HepG2 (cell line): Measurements from ENCODE around the gene UCN2. TPM values are rescaled to one million over a fixed set of nuclear protein-coding genes. Genes with fewer than 3 reads are reported as not detected.
A peak's percentile ranks its signal among the peaks of the same experiment; 100 is the strongest.

Experiments used
- AFF4 ChIP-seq: sonication (generic); formaldehyde crosslinking; IDR thresholded peaks from 2 replicates; pipeline ENCODE4 v1.4.0; 2020; ENCODE audit warnings: missing genetic modification reagents
- ASH2L ChIP-seq: fragments of 300-600, 200-600 bp; sonication (generic); IDR thresholded peaks from 2 replicates; pipeline ENCODE4 v1.7.0; 2017; ENCODE audit warnings: low read depth, mild to moderate bottlenecking, moderate library complexity, mixed read lengths, low read length; ENCODE audit not compliant: insufficient read length
- CREB1 ChIP-seq, 2 experiments: fragments of 450-650 bp in 1 of 2; IDR thresholded peaks; 2 replicates each; pipeline ENCODE4 v1.6.1; 2016 to 2017; ENCODE audit warnings: control low read depth in 1 of 2, mild to moderate bottlenecking in 1 of 2, missing compliant biosample characterization in 1 of 2, missing genetic modification characterization in 1 of 2
- EHMT2 ChIP-seq: fragments of 200-600 bp; sonication (generic); IDR thresholded peaks from 2 replicates; pipeline ENCODE4 v1.7.0; 2017; ENCODE audit warnings: antibody characterized with exemption, low read depth, low read length, borderline replicate concordance
- ELF4 ChIP-seq: sonication (generic); formaldehyde crosslinking; IDR thresholded peaks from 2 replicates; pipeline ENCODE4 v1.5.0; 2020; ENCODE audit warnings: missing genetic modification reagents, mild to moderate bottlenecking, moderate library complexity, borderline replicate concordance
- FOSL2 ChIP-seq: sonication (generic); formaldehyde crosslinking; IDR thresholded peaks from 2 replicates; pipeline ENCODE4 v1.4.0; 2020; ENCODE audit warnings: missing genetic modification reagents
- FOXA1 ChIP-seq, 2 experiments: fragments of 450-650 bp in 1 of 2; sonication (generic) in 1 of 2; formaldehyde crosslinking in 1 of 2; IDR thresholded peaks; 2 replicates each; pipeline versions ENCODE4 v1.4.0 to v1.6.1; 2016 to 2020; ENCODE audit warnings: missing genetic modification reagents in 1 of 2
- GABPA ChIP-seq, 2 experiments: IDR thresholded peaks; 2 replicates each; pipeline ENCODE4 v1.6.1; 2011 to 2016; ENCODE audit warnings: low read depth in 2 of 2, low read length in 1 of 2, missing biosample characterization in 1 of 2, missing genetic modification characterization in 1 of 2
- HDAC6 ChIP-seq: fragments of 200-600 bp; sonication (generic); IDR thresholded peaks from 2 replicates; pipeline ENCODE4 v1.7.0; 2017; ENCODE audit warnings: mild to moderate bottlenecking, antibody characterized with exemption, low read length, low read depth
- LCORL ChIP-seq, 2 experiments: fragments of 450-650 bp in 1 of 2; sonication (generic) in 1 of 2; formaldehyde crosslinking in 1 of 2; IDR thresholded peaks; 2 replicates each; pipeline versions ENCODE4 v1.5.0 to v1.6.1; 2017 to 2020; ENCODE audit warnings: antibody characterized with exemption in 1 of 2, missing genetic modification reagents in 1 of 2
- MIER3 ChIP-seq: IDR thresholded peaks from 2 replicates; pipeline ENCODE4 v1.6.1; 2016; ENCODE audit warnings: missing compliant biosample characterization, borderline replicate concordance
- NFE2L1 ChIP-seq: sonication (generic); formaldehyde crosslinking; IDR thresholded peaks from 2 replicates; pipeline ENCODE4 v1.4.0; 2020; ENCODE audit warnings: missing genetic modification reagents, mild to moderate bottlenecking, borderline replicate concordance
- REPIN1 ChIP-seq: sonication (generic); formaldehyde crosslinking; IDR thresholded peaks from 2 replicates; pipeline ENCODE4 v1.8.0; 2022; ENCODE audit warnings: missing genetic modification reagents, low read depth, mild to moderate bottlenecking, borderline replicate concordance
- SNAI1 ChIP-seq: sonication (generic); formaldehyde crosslinking; IDR thresholded peaks from 2 replicates; pipeline ENCODE4 v1.5.0; 2020; ENCODE audit warnings: mild to moderate bottlenecking, missing genetic modification reagents, borderline replicate concordance
- SOX5 ChIP-seq: IDR thresholded peaks from 2 replicates; pipeline ENCODE4 v1.6.1; 2016; ENCODE audit warnings: borderline replicate concordance
- ZNF20 ChIP-seq: sonication (generic); formaldehyde crosslinking; IDR thresholded peaks from 2 replicates; pipeline ENCODE4 v1.4.0; 2020; ENCODE audit warnings: mild to moderate bottlenecking, moderate library complexity, missing genetic modification reagents
- ZNF282 ChIP-seq: fragments of 450-650 bp; IDR thresholded peaks from 2 replicates; pipeline ENCODE4 v1.6.1; 2018; ENCODE audit not compliant: partially characterized antibody
- ZNF510 ChIP-seq: sonication (generic); formaldehyde crosslinking; IDR thresholded peaks from 2 replicates; pipeline ENCODE4 v1.4.0; 2020; ENCODE audit warnings: low read depth, mild to moderate bottlenecking, missing genetic modification reagents
- ZNF547 ChIP-seq: sonication (generic); formaldehyde crosslinking; IDR thresholded peaks from 2 replicates; pipeline ENCODE4 v1.5.1; 2020; ENCODE audit warnings: mild to moderate bottlenecking, missing genetic modification reagents
- ZNF569 ChIP-seq: sonication (generic); formaldehyde crosslinking; IDR thresholded peaks from 2 replicates; pipeline ENCODE4 v1.5.0; 2020; ENCODE audit warnings: mild to moderate bottlenecking, missing genetic modification reagents, moderate library complexity, borderline replicate concordance
- ZNF577 ChIP-seq: sonication (generic); formaldehyde crosslinking; IDR thresholded peaks from 2 replicates; pipeline ENCODE4 v1.4.0; 2020; ENCODE audit warnings: mild to moderate bottlenecking, low read depth, missing genetic modification reagents, borderline replicate concordance
- ZNF670 ChIP-seq: sonication (generic); formaldehyde crosslinking; IDR thresholded peaks from 2 replicates; pipeline ENCODE4 v1.8.0; 2022; ENCODE audit warnings: mild to moderate bottlenecking, missing genetic modification reagents, borderline replicate concordance
- ZNF691 ChIP-seq: sonication (generic); formaldehyde crosslinking; IDR thresholded peaks from 2 replicates; pipeline ENCODE4 v1.4.0; 2020; ENCODE audit warnings: missing genetic modification reagents, low read depth, mild to moderate bottlenecking, borderline replicate concordance
- ZNF782 ChIP-seq: sonication (generic); formaldehyde crosslinking; IDR thresholded peaks from 2 replicates; pipeline ENCODE4 v1.4.0; 2020; ENCODE audit warnings: missing genetic modification reagents, mild to moderate bottlenecking, borderline replicate concordance
- ZNF850 ChIP-seq: sonication (generic); formaldehyde crosslinking; conservative IDR thresholded peaks from 2 replicates; pipeline ENCODE4 v1.9.0; 2021; ENCODE audit warnings: mild to moderate bottlenecking, missing genetic modification reagents
- polyA plus RNA-seq, 8 experiments: library from polyadenylated mRNA; depleted of rRNA in 3 of 8; stranded (reverse) in 7 of 8; unstranded in 1 of 8; fragments of >200 nt; fragmentation: Illumina TruSeq in 4 of 8; extraction: Trizol in 4 of 8; gene quantifications; 2 replicates each; pipeline versions ENCODE4 v1.2.1 to v1.2.3, GENCODE V29; 2011 to 2016; ENCODE audit warnings: low read depth in 4 of 8, missing spikeins in 1 of 8, mixed read lengths in 1 of 8; ENCODE audit not compliant: insufficient read depth in 1 of 8
- total RNA-seq, 5 experiments: library from RNA; depleted of rRNA; stranded (reverse); fragments of >200 nt; fragmentation: Illumina TruSeq; extraction: Trizol; gene quantifications; 2 replicates each; pipeline ENCODE4 v1.2.3, GENCODE V29; 2016; ENCODE audit warnings: low read depth in 1 of 5

The UCN2 gene
- total and polyA plus RNA-seq, 2 of the 13 experiments (the other 11 are each of a cell fraction or from before 2014, with no cell fraction given): 0.07 to 1.5 TPM

DNA sequence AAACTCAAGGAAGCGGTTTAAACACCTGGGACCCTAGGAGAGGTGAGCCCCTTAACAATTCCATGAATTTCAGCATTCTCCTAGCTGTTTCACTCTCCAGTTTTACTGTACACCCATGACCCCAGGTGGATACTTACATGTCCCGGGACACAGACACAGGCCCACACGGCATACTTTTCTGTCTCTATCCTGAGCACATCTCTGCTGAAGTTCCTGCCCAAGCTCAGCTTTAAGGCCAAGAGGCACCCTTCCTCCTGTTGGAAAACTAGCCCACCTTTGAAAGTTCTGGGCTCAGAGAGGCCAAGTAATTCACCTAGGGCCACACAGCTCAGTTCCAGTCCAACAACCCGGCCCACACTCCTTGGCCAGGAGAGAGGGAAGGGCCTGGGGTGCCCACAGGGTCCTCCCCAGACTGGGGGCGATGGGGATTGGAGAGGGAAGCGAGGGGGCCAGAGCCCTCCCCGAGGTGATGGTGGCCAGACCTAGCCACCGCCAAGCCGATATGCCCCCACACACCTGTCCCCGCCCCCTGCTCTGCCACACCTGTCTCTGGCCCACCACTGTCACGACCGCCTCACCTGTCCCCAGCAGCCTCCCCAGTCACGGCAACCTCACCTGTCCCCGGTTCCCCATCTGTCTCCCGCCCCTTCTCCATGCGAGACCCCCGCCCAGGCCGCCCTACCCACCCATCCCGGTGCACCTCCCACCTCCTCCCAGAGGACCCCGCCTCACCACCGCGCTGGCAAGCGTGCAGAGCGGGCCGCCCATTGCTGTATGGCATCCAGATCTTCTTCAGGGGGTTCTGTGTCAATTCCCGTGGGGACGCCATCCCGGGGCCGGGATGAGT lies 7.4 kb downstream of the UCN2 start (continued):
- TF ChIP-seq ZNF691: no peak
- no peak for TF ChIP-seq FOXA1 (IDR thresholded peaks at IDR 0.05)
- no peak for TF ChIP-seq FOXA1 (CRISPR knock-in tag; IDR thresholded peaks at IDR 0.05)
- no peak for TF ChIP-seq NFE2L1 (CRISPR knock-in tag)
- no peak for TF ChIP-seq ZNF510 (CRISPR knock-in tag)
- TF ChIP-seq REPIN1 (CRISPR knock-in tag): no peak
- no peak for TF ChIP-seq ASH2L
- TF ChIP-seq EHMT2: no peak
- TF ChIP-seq GABPA (IDR thresholded peaks at IDR 0.05; ENCODE audit: low read depth, low read length): no peak
- no peak for TF ChIP-seq GABPA (CRISPR knock-in tag; IDR thresholded peaks at IDR 0.05; ENCODE audit: low read depth)
- TF ChIP-seq CREB1 (IDR thresholded peaks at IDR 0.05): no peak
- no peak for TF ChIP-seq CREB1 (CRISPR knock-in tag; IDR thresholded peaks at IDR 0.05)
- no peak for TF ChIP-seq ZNF282
- TF ChIP-seq ZNF670 (CRISPR knock-in tag): no peak; the same call in 1 of the 2 replicates
- TF ChIP-seq SNAI1 (CRISPR knock-in tag): no peak
- TF ChIP-seq ZNF782 (CRISPR knock-in tag): no peak
- TF ChIP-seq ELF4 (CRISPR knock-in tag): no peak
- TF ChIP-seq HDAC6: no peak
- no peak for TF ChIP-seq MIER3 (CRISPR knock-in tag)
- TF ChIP-seq ZNF547: 0 out of 2 replicates have a peak, but pooled peaks have one; percentile 32
- TF ChIP-seq ZNF569: no peak
- no peak for TF ChIP-seq ZNF850
- TF ChIP-seq LCORL (IDR thresholded peaks at IDR 0.05): no peak
- no peak; the same call in 1 of the 2 replicates for TF ChIP-seq LCORL (CRISPR knock-in tag; IDR thresholded peaks at IDR 0.05)
- no peak for TF ChIP-seq FOSL2 (CRISPR knock-in tag)
- no peak for TF ChIP-seq ZNF20 (CRISPR knock-in tag)
- no peak for TF ChIP-seq SOX5
- TF ChIP-seq AFF4 (CRISPR knock-in tag): no peak
- no peak for TF ChIP-seq ZNF577 (CRISPR knock-in tag)
